ENCODE results near the gene ST6GALNAC3. TPM values are rescaled to one million over a fixed set of nuclear protein-coding genes. Genes with fewer than 3 reads are reported as not detected.

ST6GALNAC3 gene
- total and polyA plus RNA-seq, 2 donors, result 1.2 to 1.8 TPM

GRCh38 chr1:76125473-76126219 is 51.1 kb downstream of the ST6GALNAC3 start:
- no peak for DNase-seq (ENCODE audit: low read depth in 6 of 9, low spot score in 9 of 9)
- 82% methylated on average over 3 of the region's 3 CpGs for WGBS
- Histone ChIP-seq H3K9me3 (ENCODE audit: control insufficient read depth in 2 of 2, insufficient read depth in 1 of 2, low read length in 1 of 2) (no peaks in the 10 kb centered on the region), H3K4me1 (ENCODE audit: control insufficient read depth in 2 of 2, insufficient read depth in 2 of 2, low read length in 2 of 2) (no peaks in the 10 kb centered on the region), H3K36me3 (ENCODE audit: control insufficient read depth in 2 of 2, insufficient read depth in 2 of 2, low read length in 1 of 2) (no peaks in the 10 kb centered on the region), H3K27me3 (ENCODE audit: control insufficient read depth in 2 of 2, insufficient read depth in 1 of 2, low read length in 1 of 2) (no peaks in the 10 kb centered on the region), H3K4me3 (ENCODE audit: low read length in 2 of 2) (no peak overlapping the region), H3K27ac (ENCODE audit: low read depth in 1 of 2, low read length in 1 of 2) (no peak overlapping the region)

- DNase-seq (ENCODE audit: low read depth in 6 of 9, low spot score in 9 of 9), result no peak
- 96% methylated on average over 5 of the region's 5 CpGs for WGBS
Observed at GRCh38 chr1:76128096-76128495, 53.5 kb downstream of the ST6GALNAC3 start.

GRCh38 chr1:76129731-76130130 is 55.2 kb downstream of the ST6GALNAC3 start:
- WGBS, result 95% methylated on average over 6 of the region's 6 CpGs
- H3K4me3 ChIP-seq (ENCODE audit: low read length in 2 of 2), result no peak overlapping the region
- no peaks in the 10 kb centered on the region for H3K36me3 ChIP-seq (ENCODE audit: control insufficient read depth in 2 of 2, insufficient read depth in 2 of 2, low read length in 1 of 2)
- no peaks in the 10 kb centered on the region for H3K27me3 ChIP-seq (ENCODE audit: control insufficient read depth in 2 of 2, insufficient read depth in 1 of 2, low read length in 1 of 2)
- no peaks in the 10 kb centered on the region for H3K4me1 ChIP-seq (ENCODE audit: control insufficient read depth in 2 of 2, insufficient read depth in 2 of 2, low read length in 2 of 2)
- H3K27ac ChIP-seq (ENCODE audit: low read depth in 1 of 2, low read length in 1 of 2), result no peak overlapping the region
- no peak for DNase-seq (ENCODE audit: low read depth in 6 of 9, low spot score in 9 of 9)
- H3K9me3 ChIP-seq (ENCODE audit: control insufficient read depth in 2 of 2, insufficient read depth in 1 of 2, low read length in 1 of 2), result no peaks in the 10 kb centered on the region

More at GRCh38 chr1:76128096-76128495, 53.5 kb downstream of the ST6GALNAC3 start:
- Histone ChIP-seq H3K4me3 (ENCODE audit: low read length in 2 of 2) (no peak overlapping the region), H3K4me1 (ENCODE audit: control insufficient read depth in 2 of 2, insufficient read depth in 2 of 2, low read length in 2 of 2) (no peaks in the 10 kb centered on the region), H3K9me3 (ENCODE audit: control insufficient read depth in 2 of 2, insufficient read depth in 1 of 2, low read length in 1 of 2) (no peaks in the 10 kb centered on the region), H3K27me3 (ENCODE audit: control insufficient read depth in 2 of 2, insufficient read depth in 1 of 2, low read length in 1 of 2) (no peaks in the 10 kb centered on the region), H3K27ac (ENCODE audit: low read depth in 1 of 2, low read length in 1 of 2) (no peak overlapping the region), H3K36me3 (ENCODE audit: control insufficient read depth in 2 of 2, insufficient read depth in 2 of 2, low read length in 1 of 2) (no peaks in the 10 kb centered on the region)

GRCh38 chr1:76130992-76131391 is 56.4 kb downstream of the ST6GALNAC3 start:
- no peak overlapping the region for H3K27ac ChIP-seq (ENCODE audit: low read depth in 1 of 2, low read length in 1 of 2)
- no peaks in the 10 kb centered on the region for H3K27me3 ChIP-seq (ENCODE audit: control insufficient read depth in 2 of 2, insufficient read depth in 1 of 2, low read length in 1 of 2)
- H3K36me3 ChIP-seq (ENCODE audit: control insufficient read depth in 2 of 2, insufficient read depth in 2 of 2, low read length in 1 of 2), result no peaks in the 10 kb centered on the region
- DNase-seq (ENCODE audit: low read depth in 6 of 9, low spot score in 9 of 9), result no peak
- no peaks in the 10 kb centered on the region for H3K9me3 ChIP-seq (ENCODE audit: control insufficient read depth in 2 of 2, insufficient read depth in 1 of 2, low read length in 1 of 2)
- no peaks in the 10 kb centered on the region for H3K4me1 ChIP-seq (ENCODE audit: control insufficient read depth in 2 of 2, insufficient read depth in 2 of 2, low read length in 2 of 2)
- H3K4me3 ChIP-seq (ENCODE audit: low read length in 2 of 2), result no peak overlapping the region
- WGBS, result 97% methylated on average over 4 of the region's 4 CpGs

GRCh38 chr1:76133977-76134376 is 59.4 kb downstream of the ST6GALNAC3 start:
- DNase-seq (ENCODE audit: low read depth in 6 of 9, low spot score in 9 of 9), result no peak
- H3K27ac ChIP-seq (ENCODE audit: low read depth in 1 of 2, low read length in 1 of 2), result no peak overlapping the region
- H3K4me1 ChIP-seq (ENCODE audit: control insufficient read depth in 2 of 2, insufficient read depth in 2 of 2, low read length in 2 of 2), result no peaks in the 10 kb centered on the region
- no peak overlapping the region for H3K4me3 ChIP-seq (ENCODE audit: low read length in 2 of 2)
- H3K9me3 ChIP-seq (ENCODE audit: control insufficient read depth in 2 of 2, insufficient read depth in 1 of 2, low read length in 1 of 2), result no peaks in the 10 kb centered on the region
- no peaks in the 10 kb centered on the region for H3K27me3 ChIP-seq (ENCODE audit: control insufficient read depth in 2 of 2, insufficient read depth in 1 of 2, low read length in 1 of 2)
- WGBS, result 97% methylated on average over 2 of the region's 2 CpGs
- no peaks in the 10 kb centered on the region for H3K36me3 ChIP-seq (ENCODE audit: control insufficient read depth in 2 of 2, insufficient read depth in 2 of 2, low read length in 1 of 2)

GRCh38 chr1:76135835-76136234 is 61.3 kb downstream of the ST6GALNAC3 start:
- DNase-seq (ENCODE audit: low read depth in 6 of 9, low spot score in 9 of 9), result no peak
- Histone ChIP-seq H3K27me3 (ENCODE audit: control insufficient read depth in 2 of 2, insufficient read depth in 1 of 2, low read length in 1 of 2) (no peaks in the 10 kb centered on the region), H3K9me3 (ENCODE audit: control insufficient read depth in 2 of 2, insufficient read depth in 1 of 2, low read length in 1 of 2) (no peaks in the 10 kb centered on the region), H3K27ac (ENCODE audit: low read depth in 1 of 2, low read length in 1 of 2) (no peak overlapping the region), H3K36me3 (ENCODE audit: control insufficient read depth in 2 of 2, insufficient read depth in 2 of 2, low read length in 1 of 2) (no peaks in the 10 kb centered on the region), H3K4me3 (ENCODE audit: low read length in 2 of 2) (no peak overlapping the region), H3K4me1 (ENCODE audit: control insufficient read depth in 2 of 2, insufficient read depth in 2 of 2, low read length in 2 of 2) (no peaks in the 10 kb centered on the region)
- WGBS, result 95% methylated on average over 3 of the region's 3 CpGs

- no peaks in the 10 kb centered on the region for H3K9me3 ChIP-seq (ENCODE audit: control insufficient read depth in 2 of 2, insufficient read depth in 1 of 2, low read length in 1 of 2)
- no peak overlapping the region for H3K4me3 ChIP-seq (ENCODE audit: low read length in 2 of 2)
- H3K27ac ChIP-seq (ENCODE audit: low read depth in 1 of 2, low read length in 1 of 2), result no peak overlapping the region
- WGBS, result 91% methylated on average over 3 of the region's 3 CpGs
- no peaks in the 10 kb centered on the region for H3K27me3 ChIP-seq (ENCODE audit: control insufficient read depth in 2 of 2, insufficient read depth in 1 of 2, low read length in 1 of 2)
- DNase-seq (ENCODE audit: low read depth in 6 of 9, low spot score in 9 of 9), result no peak
- no peaks in the 10 kb centered on the region for H3K4me1 ChIP-seq (ENCODE audit: control insufficient read depth in 2 of 2, insufficient read depth in 2 of 2, low read length in 2 of 2)
- H3K36me3 ChIP-seq (ENCODE audit: control insufficient read depth in 2 of 2, insufficient read depth in 2 of 2, low read length in 1 of 2), result no peaks in the 10 kb centered on the region
Observed at GRCh38 chr1:76136894-76137293, 62.3 kb downstream of the ST6GALNAC3 start.

GRCh38 chr1:76137746-76138145 is 63.2 kb downstream of the ST6GALNAC3 start:
- 88% methylated on average over 3 of the region's 3 CpGs for WGBS
- Histone ChIP-seq H3K4me3 (ENCODE audit: low read length in 2 of 2) (no peak overlapping the region), H3K9me3 (ENCODE audit: control insufficient read depth in 2 of 2, insufficient read depth in 1 of 2, low read length in 1 of 2) (no peaks in the 10 kb centered on the region), H3K36me3 (ENCODE audit: control insufficient read depth in 2 of 2, insufficient read depth in 2 of 2, low read length in 1 of 2) (no peaks in the 10 kb centered on the region), H3K27me3 (ENCODE audit: control insufficient read depth in 2 of 2, insufficient read depth in 1 of 2, low read length in 1 of 2) (no peaks in the 10 kb centered on the region), H3K4me1 (ENCODE audit: control insufficient read depth in 2 of 2, insufficient read depth in 2 of 2, low read length in 2 of 2) (no peaks in the 10 kb centered on the region), H3K27ac (ENCODE audit: low read depth in 1 of 2, low read length in 1 of 2) (no peak overlapping the region)
- no peak for DNase-seq (ENCODE audit: low read depth in 6 of 9, low spot score in 9 of 9)

GRCh38 chr1:76138217-76138616 is 63.7 kb downstream of the ST6GALNAC3 start:
- 98% methylated on average over 1 of the region's 1 CpG for WGBS
- Histone ChIP-seq H3K4me3 (ENCODE audit: low read length in 2 of 2) (no peak overlapping the region), H3K36me3 (ENCODE audit: control insufficient read depth in 2 of 2, insufficient read depth in 2 of 2, low read length in 1 of 2) (no peaks in the 10 kb centered on the region), H3K27ac (ENCODE audit: low read depth in 1 of 2, low read length in 1 of 2) (no peak overlapping the region), H3K9me3 (ENCODE audit: control insufficient read depth in 2 of 2, insufficient read depth in 1 of 2, low read length in 1 of 2) (no peaks in the 10 kb centered on the region), H3K27me3 (ENCODE audit: control insufficient read depth in 2 of 2, insufficient read depth in 1 of 2, low read length in 1 of 2) (no peaks in the 10 kb centered on the region), H3K4me1 (ENCODE audit: control insufficient read depth in 2 of 2, insufficient read depth in 2 of 2, low read length in 2 of 2) (no peaks in the 10 kb centered on the region)
- DNase-seq (ENCODE audit: low read depth in 6 of 9, low spot score in 9 of 9), result no peak
